Fibroblast of upper back skin (primary cell): ENCODE results near the gene MAPK11.

Source experiments
- DNase-seq: peaks from one replicate; pipeline ENCODE4 v3.0.0-alpha.2; 2013

MAPK11 gene

GRCh38 chr22:50307890-50308596, 37.9 kb upstream of the MAPK11 start:
- no peak for DNase-seq

- DNase-seq = peak; percentile 74
Measured at GRCh38 chr22:50306753-50307749, 36.9 kb upstream of the MAPK11 start, which contains the start of gene PLXNB2. Gene PLXNB2 (minus strand): TSS chr22:50307646. CDS start chr22:50290584, 17,062 bp downstream.

DNA sequence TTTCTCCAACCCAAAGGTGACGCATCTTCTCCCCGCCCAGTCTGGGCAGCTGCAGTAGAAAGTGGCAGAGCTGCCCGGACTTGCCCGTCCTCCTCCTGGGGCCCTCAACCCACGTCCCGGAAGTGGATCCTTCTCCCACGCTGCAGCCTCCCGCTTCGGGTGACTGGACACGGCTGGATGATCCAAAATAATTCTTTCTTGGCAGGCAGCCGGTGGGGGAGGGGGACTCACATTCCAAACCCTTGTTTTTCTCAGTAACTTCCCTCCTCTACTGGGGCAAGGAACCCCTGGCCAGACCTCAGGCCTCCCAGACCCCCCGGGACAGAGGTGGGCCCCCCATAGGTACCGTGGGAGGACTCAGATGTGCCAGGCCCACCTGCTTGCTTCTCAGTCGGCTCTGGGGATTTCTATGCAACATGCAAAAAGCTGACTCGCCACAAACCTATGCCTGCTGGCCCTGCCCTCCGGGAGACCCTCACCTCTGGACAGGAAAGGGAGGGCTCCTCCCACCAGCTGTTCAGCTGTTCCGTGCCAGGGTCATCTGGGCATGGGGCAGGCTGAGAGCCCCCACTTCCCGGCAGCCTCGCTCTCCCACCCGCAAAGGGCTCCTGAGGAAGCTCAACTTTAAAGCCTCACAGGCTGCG, 35.9 kb upstream of the MAPK11 start:
- DNase-seq = peak; percentile 93

- DNase-seq = no peak
Measured at GRCh38 chr22:50305393-50305922, 35.3 kb upstream of the MAPK11 start.

- DNase-seq = no peak
Measured at GRCh38 chr22:50304528-50305392, 34.6 kb upstream of the MAPK11 start.

DNA sequence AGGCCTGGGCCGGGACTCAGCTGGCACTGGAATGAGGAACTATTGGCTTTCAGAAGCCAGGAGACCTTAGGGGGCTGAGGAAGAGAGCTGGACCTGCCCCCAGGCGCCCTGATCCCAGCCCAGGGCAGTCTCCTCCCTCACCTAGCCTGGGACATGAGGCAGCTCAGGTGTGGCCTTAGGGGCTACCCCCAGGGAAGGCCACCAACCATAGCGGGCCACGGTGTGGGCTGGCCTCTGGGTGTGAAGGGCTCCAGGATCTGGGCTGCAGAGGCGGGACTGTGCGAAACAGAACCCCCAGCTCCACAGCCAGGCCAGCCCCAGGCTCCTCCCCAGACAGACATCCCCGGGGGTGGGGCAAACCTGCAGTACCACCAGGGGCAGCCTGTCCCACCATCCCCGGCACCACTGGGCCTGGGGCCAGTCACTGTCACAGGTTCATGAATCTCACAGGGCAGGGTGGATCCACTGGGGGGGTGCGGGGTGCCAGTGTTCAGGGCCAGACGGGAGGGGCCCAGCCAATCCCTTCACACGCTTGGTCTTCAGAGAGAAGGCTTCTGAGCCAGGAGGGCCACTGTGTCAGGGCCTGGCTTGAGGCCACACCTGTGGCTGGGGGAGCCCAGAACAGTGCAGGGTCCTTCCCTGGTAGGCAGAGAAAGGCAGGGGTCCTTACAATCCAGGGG, 33.8 kb upstream of the MAPK11 start:
- no peak for DNase-seq

DNA sequence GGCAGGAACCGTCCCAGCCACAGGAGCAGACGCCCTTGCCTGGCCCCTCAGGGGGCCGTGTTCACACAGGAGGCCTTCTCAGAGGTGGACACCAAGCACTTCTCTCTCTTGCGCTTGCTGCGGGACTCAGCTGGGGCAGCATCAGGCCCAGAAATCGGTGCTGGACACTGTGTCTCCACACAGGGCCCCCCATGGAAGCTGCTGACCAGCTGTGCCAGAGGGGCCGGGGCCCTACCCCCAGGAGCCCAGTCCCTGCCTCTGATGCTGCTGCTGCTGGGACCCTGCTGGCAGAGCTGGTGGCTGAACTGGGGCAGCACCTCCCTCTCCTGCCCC, 33.3 kb upstream of the MAPK11 start:
- no peak for DNase-seq

GRCh38 chr22:50302564-50302963, 32.4 kb upstream of the MAPK11 start:
- no peak for DNase-seq

- no peak for DNase-seq
Measured at GRCh38 chr22:50302041-50302541, 31.9 kb upstream of the MAPK11 start.

GRCh38 chr22:50301581-50301991, 31.4 kb upstream of the MAPK11 start:
- no peak for DNase-seq

GRCh38 chr22:50300620-50301257, 30.6 kb upstream of the MAPK11 start:
- no peak for DNase-seq

DNA sequence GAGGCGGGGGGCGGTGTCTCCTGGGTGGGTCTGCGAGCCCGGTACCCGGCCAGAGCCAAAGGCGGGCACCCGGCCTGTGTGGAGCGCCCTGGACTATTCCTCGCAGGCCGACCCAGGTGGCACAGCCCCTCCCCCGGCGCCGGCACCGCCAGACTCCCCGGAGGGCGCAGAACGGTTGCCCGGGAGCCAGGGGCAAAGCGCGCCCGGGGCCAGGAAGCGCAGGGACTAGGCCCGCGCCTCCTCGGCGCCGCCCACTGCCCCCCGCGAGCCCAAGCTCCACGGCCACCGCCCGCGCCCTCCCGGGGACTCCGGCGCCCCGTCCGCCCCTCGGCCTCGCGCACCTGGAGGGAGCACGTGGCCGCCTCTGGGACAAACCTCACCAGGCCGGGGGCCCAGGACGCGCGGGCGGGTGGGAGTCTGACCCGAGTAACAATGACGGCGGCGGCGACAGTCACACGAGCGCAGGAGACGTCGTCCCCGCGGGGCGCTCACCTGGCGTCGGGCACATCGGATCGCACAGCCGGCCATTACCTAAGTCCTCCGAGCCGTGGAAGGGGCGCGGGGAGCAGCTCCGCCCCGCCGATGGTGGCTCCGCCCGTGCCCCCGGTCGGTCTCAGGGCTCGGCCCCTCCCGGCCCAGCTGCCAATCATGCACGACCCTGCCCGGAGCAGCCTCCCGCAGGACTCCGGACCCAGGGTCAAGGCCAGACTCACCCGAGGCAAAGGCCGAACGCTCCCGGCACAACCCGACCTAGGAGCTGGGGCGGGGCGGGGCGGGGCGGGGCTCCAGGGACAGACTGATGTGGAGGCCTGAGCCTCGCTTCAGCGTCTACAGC, 29.8 kb upstream of the MAPK11 start:
- DNase-seq = no peak

DNA sequence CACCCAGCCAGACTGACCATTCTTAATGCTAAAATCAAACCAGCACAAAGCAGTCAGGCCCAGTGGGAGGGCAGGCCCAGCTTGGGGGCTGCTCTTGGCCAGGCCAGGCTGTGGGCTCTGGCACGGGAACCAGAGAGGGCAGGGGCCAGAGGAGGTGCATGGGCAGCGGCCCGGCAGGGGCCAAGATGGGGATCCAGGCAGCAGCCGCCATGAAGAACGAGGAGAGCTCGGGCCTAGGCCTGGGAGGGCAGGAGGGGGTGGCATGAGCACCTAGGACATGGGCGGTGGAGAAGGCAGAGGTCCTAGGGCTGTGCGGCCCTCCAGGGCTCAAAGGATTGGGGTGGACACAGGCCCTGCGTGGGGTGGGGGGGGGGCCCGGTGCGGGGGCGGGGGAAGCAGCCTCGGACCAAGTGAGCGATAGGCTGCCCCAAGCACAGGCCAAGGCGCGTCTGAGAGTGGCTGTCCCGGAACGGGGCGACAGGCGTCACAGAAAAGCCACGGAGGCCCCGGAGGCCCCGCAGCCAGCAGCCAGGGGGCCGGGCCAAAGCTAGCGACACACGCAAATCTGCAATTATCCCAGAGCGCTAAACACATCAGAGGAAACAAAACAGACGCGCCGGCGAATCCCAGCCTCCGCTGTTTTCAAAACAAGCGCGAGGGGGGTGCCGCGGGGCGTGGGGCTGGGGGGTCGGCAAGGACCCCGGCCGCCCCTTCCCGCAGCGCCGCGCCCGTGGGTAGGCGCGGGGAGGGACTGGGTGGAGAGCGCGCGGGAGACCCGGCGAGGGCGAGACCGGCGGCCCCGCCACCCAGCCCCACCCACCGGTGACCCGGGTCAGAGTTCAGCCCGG, 29.0 kb upstream of the MAPK11 start:
- no peak for DNase-seq

DNA sequence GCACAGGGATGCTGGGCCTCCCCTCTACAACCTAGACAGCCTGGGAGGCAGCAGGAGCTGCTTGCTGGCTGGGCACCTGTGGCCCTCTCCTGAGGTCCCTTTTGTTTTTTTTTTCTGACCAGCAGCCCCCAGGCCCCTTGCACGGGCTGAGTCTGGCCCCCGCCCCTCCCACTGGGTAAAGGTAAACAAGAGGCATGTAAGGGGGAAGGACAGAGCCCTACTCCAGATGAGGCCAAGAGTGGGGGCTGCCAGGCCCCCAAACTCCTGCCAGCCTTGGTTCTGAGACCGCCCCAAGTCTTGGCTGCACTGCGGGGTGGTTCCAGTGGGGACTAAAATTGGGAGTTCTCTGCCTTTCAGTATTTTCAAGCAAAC, 28.1 kb upstream of the MAPK11 start:
- DNase-seq = no peak

DNA sequence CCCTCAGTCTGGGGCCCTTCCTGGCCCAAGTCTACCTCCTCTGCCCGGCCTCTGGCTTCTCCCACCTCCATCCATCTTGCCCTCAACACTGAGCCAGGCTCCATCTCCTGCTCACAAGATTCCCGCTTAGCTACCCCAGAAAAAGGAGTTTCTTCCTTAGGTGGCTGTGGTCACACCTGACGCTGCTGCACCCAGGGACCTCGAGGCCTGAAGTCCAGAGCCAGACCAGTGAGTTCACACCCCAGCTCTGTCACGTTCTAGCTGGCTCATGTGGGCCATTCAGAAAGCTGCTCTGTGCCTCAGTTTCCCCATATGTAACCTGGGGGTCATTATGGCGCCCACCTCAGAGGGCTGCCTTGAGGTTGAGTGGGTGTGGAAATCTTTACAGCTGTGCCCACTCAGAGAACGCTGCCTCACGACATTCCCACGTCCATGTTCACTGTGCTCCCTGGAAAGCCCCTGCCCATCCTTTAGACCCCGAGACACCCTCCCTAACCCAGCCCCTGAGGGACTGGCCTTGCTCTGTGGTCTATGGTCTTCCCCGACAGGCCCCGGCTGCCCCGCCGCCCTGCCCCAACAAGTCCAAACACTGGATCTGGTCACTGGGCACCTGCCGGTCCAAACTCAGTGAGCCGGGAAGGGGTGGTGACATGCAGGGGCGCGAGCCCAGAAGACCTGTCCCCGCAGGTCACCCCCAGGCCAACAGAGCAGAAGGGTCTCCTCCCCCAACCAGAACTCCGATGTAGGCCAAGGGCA, 27.5 kb upstream of the MAPK11 start:
- no peak for DNase-seq

- DNase-seq = no peak
Measured at GRCh38 chr22:50296658-50297490, 26.7 kb upstream of the MAPK11 start.

DNA sequence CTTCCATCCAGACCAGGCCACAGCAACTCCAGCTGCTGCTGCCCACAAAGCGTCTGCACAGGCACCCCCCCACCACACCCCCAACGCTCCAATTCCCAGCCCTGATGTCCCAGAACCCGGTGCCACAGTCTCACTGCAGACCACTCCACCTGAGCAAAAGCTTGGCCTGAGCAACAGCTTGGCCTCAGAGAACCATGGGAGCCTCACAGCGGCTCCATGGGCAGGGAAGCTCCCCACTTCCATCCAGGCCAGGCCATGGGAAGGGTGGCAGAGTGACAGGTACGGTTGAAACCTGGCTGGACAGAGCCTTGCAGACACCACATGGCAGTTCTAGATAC, 24.1 kb upstream of the MAPK11 start:
- DNase-seq = no peak
